Vagina (tissue), 2 donors: ENCODE measurements around the gene NACC2.

Experiments
- POLR2A ChIP-seq, 2 donors: fragments of 450-650 bp; IDR thresholded peaks; one replicate each; pipeline ENCODE4 v1.6.1; 2017; ENCODE audit warnings: antibody characterized with exemption in 2 of 2, mild to moderate bottlenecking in 2 of 2, moderate library complexity in 2 of 2
- TF ChIP-seq, protein P1 (sequence below), 3 experiments: fragments of 450-650 bp in 2 of 3; fragments of 200-600 bp in 1 of 3; sonication (generic) in 1 of 3; IDR thresholded peaks; one replicate each; pipeline ENCODE4 v1.5.1; 2017 to 2019; ENCODE audit warnings: antibody characterized with exemption in 3 of 3, mild to moderate bottlenecking in 2 of 3, moderate library complexity in 2 of 3

DNA sequence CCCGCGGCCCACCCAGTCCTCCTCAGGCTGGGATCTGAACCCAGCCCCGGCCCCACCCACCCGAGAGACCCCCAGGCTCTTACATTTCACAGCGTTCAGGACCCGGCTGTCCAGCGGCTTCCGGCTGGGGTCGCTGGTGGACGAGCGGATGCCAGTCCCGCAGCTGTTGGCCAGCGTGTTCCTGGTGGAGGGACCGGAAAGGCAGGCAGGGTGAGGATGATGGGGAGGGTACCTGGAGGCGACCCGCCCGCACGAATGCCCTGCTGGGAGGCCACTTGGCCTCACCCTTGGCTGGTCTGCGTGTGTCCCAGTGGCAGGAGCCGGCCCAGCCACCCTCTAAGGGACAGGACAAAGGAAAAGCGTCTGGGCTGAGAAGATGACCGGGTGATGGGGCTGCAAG lies 82.0 kb downstream of the NACC2 start:
- TF ChIP-seq, protein P1, sequence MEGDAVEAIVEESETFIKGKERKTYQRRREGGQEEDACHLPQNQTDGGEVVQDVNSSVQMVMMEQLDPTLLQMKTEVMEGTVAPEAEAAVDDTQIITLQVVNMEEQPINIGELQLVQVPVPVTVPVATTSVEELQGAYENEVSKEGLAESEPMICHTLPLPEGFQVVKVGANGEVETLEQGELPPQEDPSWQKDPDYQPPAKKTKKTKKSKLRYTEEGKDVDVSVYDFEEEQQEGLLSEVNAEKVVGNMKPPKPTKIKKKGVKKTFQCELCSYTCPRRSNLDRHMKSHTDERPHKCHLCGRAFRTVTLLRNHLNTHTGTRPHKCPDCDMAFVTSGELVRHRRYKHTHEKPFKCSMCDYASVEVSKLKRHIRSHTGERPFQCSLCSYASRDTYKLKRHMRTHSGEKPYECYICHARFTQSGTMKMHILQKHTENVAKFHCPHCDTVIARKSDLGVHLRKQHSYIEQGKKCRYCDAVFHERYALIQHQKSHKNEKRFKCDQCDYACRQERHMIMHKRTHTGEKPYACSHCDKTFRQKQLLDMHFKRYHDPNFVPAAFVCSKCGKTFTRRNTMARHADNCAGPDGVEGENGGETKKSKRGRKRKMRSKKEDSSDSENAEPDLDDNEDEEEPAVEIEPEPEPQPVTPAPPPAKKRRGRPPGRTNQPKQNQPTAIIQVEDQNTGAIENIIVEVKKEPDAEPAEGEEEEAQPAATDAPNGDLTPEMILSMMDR (IDR thresholded peaks at IDR 0.05) = no peak
- no peak for TF ChIP-seq POLR2A (IDR thresholded peaks at IDR 0.05)
